Smooth muscle cell (in vitro differentiated cells): ENCODE results near the gene GGNBP2. TPM values are rescaled to one million over a fixed set of nuclear protein-coding genes. Genes with fewer than 3 reads are reported as not detected.

Experiments used
- DNase-seq: peaks from one replicate; lab custom pipeline; 2025; ENCODE audit not compliant: unreplicated experiment; lab: John Stamatoyannopoulos, UW
- H2AFZ ChIP-seq: fragments of 200-600 bp; sonication (generic); 2 replicates; pipeline ENCODE4 v1.6.0; 2016; ENCODE audit warnings: antibody characterized with exemption, low read depth, mild to moderate bottlenecking
- H3F3A ChIP-seq: fragments of 200-600 bp; sonication (generic); 2 replicates; pipeline ENCODE4 v1.6.0; 2017; ENCODE audit warnings: antibody characterized with exemption, low read depth
- H3K27ac ChIP-seq: fragments of 200-600 bp; sonication (generic); 2 replicates; pipeline ENCODE4 v1.5.1; 2016; ENCODE audit warnings: low read depth, mild to moderate bottlenecking
- H3K27me3 ChIP-seq: fragments of 200-600 bp; sonication (generic); 2 replicates; pipeline ENCODE4 v1.6.1; 2016; ENCODE audit warnings: low read depth, mild to moderate bottlenecking
- H3K36me3 ChIP-seq: fragments of 200-600 bp; sonication (generic); 2 replicates; pipeline ENCODE4 v1.5.1; 2016; ENCODE audit warnings: low read depth
- H3K4me1 ChIP-seq: fragments of 200-600 bp; sonication (generic); 2 replicates; pipeline ENCODE4 v1.5.1; 2016; ENCODE audit warnings: low read depth
- H3K4me2 ChIP-seq: fragments of 200-600 bp; sonication (generic); 2 replicates; pipeline ENCODE4 v1.6.0; 2016; ENCODE audit warnings: mild to moderate bottlenecking
- H3K4me3 ChIP-seq: fragments of 200-600 bp; sonication (generic); 2 replicates; pipeline ENCODE4 v1.5.1; 2016; ENCODE audit warnings: mild to moderate bottlenecking
- H3K79me2 ChIP-seq: fragments of 200-600 bp; sonication (generic); 2 replicates; pipeline ENCODE4 v1.6.0; 2016; ENCODE audit warnings: low read depth, mild to moderate bottlenecking
- H3K9ac ChIP-seq: fragments of 200-600 bp; sonication (generic); 2 replicates; pipeline ENCODE4 v1.6.0; 2016; ENCODE audit warnings: low read depth
- H3K9me3 ChIP-seq: fragments of 200-600 bp; sonication (generic); replicated peaks from 2 replicates; pipeline ENCODE4 v1.5.1; 2016; ENCODE audit warnings: low read depth
- H4K20me1 ChIP-seq: fragments of 200-600 bp; sonication (generic); 2 replicates; pipeline ENCODE4 v1.6.0; 2016; ENCODE audit warnings: low read depth
- CTCF ChIP-seq: fragments of 200-600 bp; sonication (generic); IDR thresholded peaks from 2 replicates; pipeline ENCODE4 v1.5.1; 2017; ENCODE audit warnings: borderline replicate concordance, mild to moderate bottlenecking, antibody characterized with exemption; ENCODE audit not compliant: insufficient read depth, poor library complexity, severe bottlenecking
- WGBS: methylation state at CpG from one replicate; pipeline ENCODE4 v1.1.7; 2016; ENCODE audit warnings: low lambda C conversion rate; 5-methylcytosine and 5-hydroxymethylcytosine counted together
- polyA plus RNA-seq: library from polyadenylated mRNA; unstranded; fragments of >200 nt; fragmentation: Nextera tagmentation; extraction: Ambion mirVana; gene quantifications from 2 replicates; pipeline ENCODE4 v1.2.1, GENCODE V29; 2016
- total RNA-seq: library from RNA; depleted of rRNA; stranded (reverse); fragments of >200 nt; gene quantifications from 2 replicates; pipeline ENCODE4 v1.2.3, GENCODE V29; 2014

The GGNBP2 gene
- total and polyA plus RNA-seq, 2 experiments from 2014 or later: 54.4 to 56.6 TPM

GRCh38 chr17:36509272-36509985 lies 35.3 kb upstream of the GGNBP2 start:
- Histone ChIP-seq H3K27me3 (no peaks in the 10 kb centered on the region), H3K4me2 (no peak overlapping the region), H3K36me3 (no peaks in the 10 kb centered on the region), H3K27ac (no peak overlapping the region), H3K4me3 (no peak overlapping the region), H3K9ac (no peak overlapping the region), H2AFZ (no peak overlapping the region), H3F3A (no peaks in the 10 kb centered on the region), H3K4me1 (no peaks in the 10 kb centered on the region), H3K79me2 (no peaks in the 10 kb centered on the region), H4K20me1 (no peaks in the 10 kb centered on the region), H3K9me3 (no peaks in the 10 kb centered on the region)
- DNase-seq: no peak
- WGBS: 94% methylated on average over 9 of the region's 9 CpGs
- TF ChIP-seq CTCF: no peak

DNA sequence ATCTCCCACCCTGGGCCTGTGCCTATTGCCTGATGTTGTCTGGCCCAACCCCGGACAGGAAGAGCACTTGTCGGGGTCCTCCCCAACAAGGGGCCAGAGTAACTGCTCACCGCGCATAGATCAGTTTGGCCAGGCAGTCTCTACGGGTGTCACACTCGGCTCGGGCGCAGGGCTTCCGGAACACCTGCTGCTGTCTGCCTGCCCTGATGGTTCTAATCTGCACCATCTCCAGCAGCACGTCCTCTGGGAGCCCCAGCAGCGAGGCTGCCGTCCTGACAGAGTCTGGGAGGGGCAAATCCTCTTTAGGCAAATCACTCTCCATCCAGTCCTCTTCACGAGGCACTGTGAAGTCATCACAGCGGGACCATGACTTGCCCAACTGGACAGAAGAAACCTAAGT lies 34.1 kb upstream of the GGNBP2 start:
- Histone ChIP-seq H3K79me2 (no peaks in the 10 kb centered on the region), H2AFZ (no peak overlapping the region), H3K27me3 (no peaks in the 10 kb centered on the region), H3F3A (no peaks in the 10 kb centered on the region), H3K9ac (no peak overlapping the region), H3K9me3 (no peaks in the 10 kb centered on the region), H3K36me3 (no peaks in the 10 kb centered on the region), H3K27ac (no peak overlapping the region), H3K4me3 (no peak overlapping the region), H4K20me1 (no peaks in the 10 kb centered on the region), H3K4me2 (no peak overlapping the region), H3K4me1 (no peaks in the 10 kb centered on the region)
- TF ChIP-seq CTCF: no peak
- no peak for DNase-seq
- WGBS: 95% methylated on average over 13 of the region's 14 CpGs

GRCh38 chr17:36511216-36511615 lies 33.5 kb upstream of the GGNBP2 start:
- Histone ChIP-seq H4K20me1 (no peaks in the 10 kb centered on the region), H3K9me3 (no peaks in the 10 kb centered on the region), H3K79me2 (no peaks in the 10 kb centered on the region), H3K9ac (no peak overlapping the region), H2AFZ (no peak overlapping the region), H3K4me2 (no peak overlapping the region), H3F3A (no peaks in the 10 kb centered on the region), H3K4me1 (no peaks in the 10 kb centered on the region), H3K27me3 (no peaks in the 10 kb centered on the region), H3K36me3 (no peaks in the 10 kb centered on the region), H3K27ac (no peak overlapping the region), H3K4me3 (no peak overlapping the region)
- TF ChIP-seq CTCF: no peak
- DNase-seq: no peak
- WGBS: 97% methylated on average over 6 of the region's 6 CpGs

- H3K9ac ChIP-seq: no peak overlapping the region
- H3F3A ChIP-seq: no peaks in the 10 kb centered on the region
- WGBS: 93% methylated on average over 5 of the region's 5 CpGs
Observed at GRCh38 chr17:36512641-36513040, 32.1 kb upstream of the GGNBP2 start.

More at GRCh38 chr17:36512641-36513040, 32.1 kb upstream of the GGNBP2 start:
- H2AFZ ChIP-seq: no peak overlapping the region
- H3K4me1 ChIP-seq: no peaks in the 10 kb centered on the region
- H3K36me3 ChIP-seq: no peaks in the 10 kb centered on the region
- no peaks in the 10 kb centered on the region for H4K20me1 ChIP-seq
- H3K4me2 ChIP-seq: no peak overlapping the region
- H3K79me2 ChIP-seq: no peaks in the 10 kb centered on the region
- no peaks in the 10 kb centered on the region for H3K27me3 ChIP-seq
- H3K4me3 ChIP-seq: no peak overlapping the region
- DNase-seq: no peak
- no peak for TF ChIP-seq CTCF
- no peak overlapping the region for H3K27ac ChIP-seq
- H3K9me3 ChIP-seq: no peaks in the 10 kb centered on the region
